Neutrophil (primary cell): ENCODE results near the gene FAM174C.
"Not testable (repeated sequence)": the region's sequence is repeated elsewhere in the genome, so short reads cannot be mapped to it uniquely, and the experiment has no call there.

Experiments used
- H3K27ac ChIP-seq: fragments of 200-600 bp; sonication (generic); 2 replicates; pipeline ENCODE4 v1.5.1; 2016; ENCODE audit warnings: mild to moderate bottlenecking, moderate library complexity
- H3K27me3 ChIP-seq: fragments of 200-600 bp; sonication (generic); 2 replicates; pipeline ENCODE4 v1.6.0; 2016; ENCODE audit warnings: mild to moderate bottlenecking
- H3K36me3 ChIP-seq: fragments of 200-600 bp; sonication (generic); 2 replicates; pipeline ENCODE4 v1.5.1; 2017
- H3K4me1 ChIP-seq, 2 experiments: fragments of 200-600 bp in 1 of 2; sonication (generic) in 1 of 2; 1 replicate in 1 of 2; 2 replicates in 1 of 2; pipeline versions ENCODE4 v1.5.1 to v1.6.1; 2013 to 2016; ENCODE audit warnings: low read depth in 1 of 2, low read length in 1 of 2, mild to moderate bottlenecking in 1 of 2, moderate library complexity in 1 of 2; ENCODE audit not compliant: control insufficient read depth in 1 of 2, insufficient read depth in 1 of 2
- H3K4me3 ChIP-seq, 2 experiments: fragments of 200-600 bp in 1 of 2; sonication (generic) in 1 of 2; 1 replicate in 1 of 2; 2 replicates in 1 of 2; pipeline ENCODE4 v1.5.1; 2013 to 2016; ENCODE audit warnings: low read depth in 1 of 2, low read length in 1 of 2, mild to moderate bottlenecking in 1 of 2, moderate library complexity in 1 of 2
- H3K9me3 ChIP-seq: fragments of 200-600 bp; sonication (generic); 2 replicates; pipeline ENCODE4 v1.5.1; 2016
- TF ChIP-seq, protein P1 (sequence below): fragments of 200-600 bp; sonication (generic); IDR thresholded peaks from 2 replicates; pipeline ENCODE4 v1.5.1; 2016; ENCODE audit warnings: antibody characterized with exemption

Gene FAM174C

DNA sequence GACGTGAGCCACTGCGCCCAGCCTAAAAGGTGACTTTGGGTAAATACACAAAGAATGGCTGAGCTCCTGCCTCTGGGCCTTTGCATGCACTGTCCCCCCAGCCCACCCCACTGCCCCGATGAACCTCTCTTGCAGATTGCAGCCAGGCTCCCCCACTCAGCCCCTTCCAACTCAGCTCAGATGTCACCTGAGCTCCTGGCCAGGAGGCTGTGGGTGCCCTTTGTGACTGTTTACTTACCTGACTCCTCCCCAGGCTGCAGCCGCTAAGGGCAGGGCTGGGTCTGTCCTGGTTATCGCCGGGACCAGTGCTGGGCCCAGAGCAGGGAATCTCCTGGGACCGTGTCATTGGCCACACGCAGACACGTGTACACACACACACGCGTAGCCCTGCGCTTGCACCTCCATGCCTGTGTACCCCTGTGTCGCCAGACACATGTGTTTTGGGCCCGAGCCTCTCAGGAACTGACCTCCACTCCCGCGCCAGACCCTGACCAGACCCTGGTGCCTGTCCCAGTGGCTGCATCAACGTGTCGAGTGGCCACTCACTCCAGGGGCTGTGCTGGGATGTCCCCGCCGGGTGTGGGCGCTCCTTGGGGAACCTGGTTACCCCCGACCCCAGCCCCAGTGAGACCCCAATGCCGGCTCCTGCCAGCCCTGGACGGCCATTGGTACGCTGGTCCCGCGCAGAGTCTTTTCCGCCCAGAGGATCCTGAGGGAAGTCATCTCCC, 29.0 kb downstream of the FAM174C start:
- Histone ChIP-seq H3K36me3 (no peaks in the 10 kb centered on the region), H3K9me3 (no peaks in the 10 kb centered on the region), H3K27me3 (peaks cover 19% of the 10 kb centered on the region), H3K4me3 (no peak overlapping the region), H3K4me1 (no peaks in the 10 kb centered on the region), H3K27ac (no peak overlapping the region)
- TF ChIP-seq, protein P1, sequence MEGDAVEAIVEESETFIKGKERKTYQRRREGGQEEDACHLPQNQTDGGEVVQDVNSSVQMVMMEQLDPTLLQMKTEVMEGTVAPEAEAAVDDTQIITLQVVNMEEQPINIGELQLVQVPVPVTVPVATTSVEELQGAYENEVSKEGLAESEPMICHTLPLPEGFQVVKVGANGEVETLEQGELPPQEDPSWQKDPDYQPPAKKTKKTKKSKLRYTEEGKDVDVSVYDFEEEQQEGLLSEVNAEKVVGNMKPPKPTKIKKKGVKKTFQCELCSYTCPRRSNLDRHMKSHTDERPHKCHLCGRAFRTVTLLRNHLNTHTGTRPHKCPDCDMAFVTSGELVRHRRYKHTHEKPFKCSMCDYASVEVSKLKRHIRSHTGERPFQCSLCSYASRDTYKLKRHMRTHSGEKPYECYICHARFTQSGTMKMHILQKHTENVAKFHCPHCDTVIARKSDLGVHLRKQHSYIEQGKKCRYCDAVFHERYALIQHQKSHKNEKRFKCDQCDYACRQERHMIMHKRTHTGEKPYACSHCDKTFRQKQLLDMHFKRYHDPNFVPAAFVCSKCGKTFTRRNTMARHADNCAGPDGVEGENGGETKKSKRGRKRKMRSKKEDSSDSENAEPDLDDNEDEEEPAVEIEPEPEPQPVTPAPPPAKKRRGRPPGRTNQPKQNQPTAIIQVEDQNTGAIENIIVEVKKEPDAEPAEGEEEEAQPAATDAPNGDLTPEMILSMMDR: no peak

DNA sequence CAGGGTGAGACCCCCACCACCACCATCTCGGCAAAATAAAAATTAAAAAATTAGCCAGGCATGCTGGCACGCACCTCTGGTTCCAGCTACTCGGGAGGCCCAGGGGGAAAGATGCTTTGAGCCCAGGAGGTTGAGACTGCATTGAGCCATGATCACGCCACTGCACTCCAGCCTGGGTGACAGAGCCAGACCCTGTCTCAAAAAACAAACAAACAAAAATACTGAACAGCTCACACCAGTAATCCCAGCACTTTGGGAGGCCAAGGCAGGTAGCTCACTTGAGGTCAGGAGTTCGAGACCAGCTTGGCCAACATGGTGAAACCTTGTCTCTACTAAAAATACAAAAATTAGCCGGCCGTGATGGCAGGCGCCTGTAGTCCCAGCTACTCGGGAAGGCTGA, 30.0 kb downstream of the FAM174C start:
- not testable (repeated sequence) for H3K9me3 ChIP-seq, H3K4me3 ChIP-seq, H3K27ac ChIP-seq, H3K4me1 ChIP-seq, H3K36me3 ChIP-seq
- peaks cover 11% of the 10 kb centered on the region for H3K27me3 ChIP-seq

DNA sequence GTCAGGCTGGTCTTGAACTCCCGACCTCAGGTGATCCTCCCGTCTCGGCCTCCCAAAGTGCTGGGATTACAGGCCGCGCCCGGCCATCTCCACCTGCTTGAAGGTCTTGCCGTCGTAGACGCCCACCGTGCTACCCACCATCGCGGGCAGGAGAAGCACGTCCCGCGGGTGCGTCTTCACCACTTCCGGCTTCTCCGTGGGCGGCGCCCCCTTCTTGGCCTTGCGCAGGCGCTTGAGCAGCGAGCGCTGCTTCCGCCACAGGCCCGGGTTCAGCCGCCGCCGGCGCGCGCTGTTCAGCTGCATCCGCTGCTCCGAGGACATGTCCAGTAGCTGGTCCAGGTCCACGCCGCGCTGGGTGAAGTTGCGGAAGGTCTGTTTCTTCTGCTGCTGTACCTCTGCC, 32.0 kb downstream of the FAM174C start:
- no peaks in the 10 kb centered on the region for H3K36me3 ChIP-seq
- no peaks in the 10 kb centered on the region for H3K4me1 ChIP-seq
- TF ChIP-seq, protein P1: no peak
- H3K27ac ChIP-seq: no peak overlapping the region
- H3K27me3 ChIP-seq: peaks cover 6% of the 10 kb centered on the region
- no peaks in the 10 kb centered on the region for H3K9me3 ChIP-seq
- no peak overlapping the region for H3K4me3 ChIP-seq

DNA sequence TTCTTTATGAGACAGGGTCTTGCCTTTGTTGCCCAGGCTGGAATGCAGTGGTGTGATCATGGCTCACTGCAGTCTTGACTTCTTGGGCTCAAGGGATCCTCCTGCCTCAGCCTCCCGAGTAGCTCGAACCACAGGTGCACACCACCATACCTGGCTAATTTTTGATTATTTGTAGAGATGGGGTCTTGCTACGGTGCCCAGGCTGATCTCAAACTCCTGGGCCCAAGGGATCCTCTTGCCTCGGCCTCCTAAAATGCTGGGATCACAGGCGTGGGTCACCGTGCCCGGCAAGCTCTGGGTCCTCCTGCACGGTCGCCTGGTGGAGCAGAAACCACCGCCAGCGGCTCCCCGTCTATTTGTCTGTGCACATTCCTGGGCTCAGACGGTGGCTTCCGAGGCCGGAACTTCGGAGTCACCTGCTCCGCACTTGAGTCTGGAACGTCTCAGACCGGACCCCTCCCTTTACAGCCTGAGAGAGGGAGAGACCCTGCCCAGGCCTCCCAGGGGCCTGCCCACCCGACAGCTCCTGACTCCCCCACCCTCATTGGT, 32.5 kb downstream of the FAM174C start:
- H3K4me1 ChIP-seq: no peaks in the 10 kb centered on the region
- peaks cover 3% of the 10 kb centered on the region for H3K27me3 ChIP-seq
- no peak overlapping the region for H3K4me3 ChIP-seq
- H3K27ac ChIP-seq: no peak overlapping the region
- TF ChIP-seq, protein P1: no peak
- H3K9me3 ChIP-seq: no peaks in the 10 kb centered on the region
- H3K36me3 ChIP-seq: no peaks in the 10 kb centered on the region

DNA sequence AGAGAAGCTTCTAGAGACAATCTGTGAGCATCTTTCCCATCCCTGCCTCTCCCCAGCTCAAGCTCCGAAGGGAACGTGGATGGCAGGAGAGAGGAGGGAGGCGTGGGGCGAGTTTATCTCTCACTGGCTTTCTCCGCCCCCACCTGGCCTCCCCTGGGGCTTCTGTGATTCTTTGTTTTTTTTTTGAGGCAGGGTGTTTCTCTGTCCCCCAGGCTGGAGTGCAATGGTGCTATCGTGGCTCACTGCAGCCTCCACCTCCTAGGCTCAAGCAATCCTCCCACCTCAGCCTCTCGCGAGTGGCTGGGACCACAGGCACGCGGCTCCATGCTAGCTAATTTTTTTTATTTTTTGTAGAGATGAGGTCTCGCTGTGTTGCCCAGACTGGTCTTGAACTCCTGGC, 33.4 kb downstream of the FAM174C start:
- peaks cover 6% of the 10 kb centered on the region for H3K27me3 ChIP-seq
- TF ChIP-seq, protein P1: no peak
- H3K27ac ChIP-seq: no peak overlapping the region
- H3K9me3 ChIP-seq: no peaks in the 10 kb centered on the region
- no peaks in the 10 kb centered on the region for H3K36me3 ChIP-seq
- no peaks in the 10 kb centered on the region for H3K4me1 ChIP-seq
- no peak overlapping the region for H3K4me3 ChIP-seq

DNA sequence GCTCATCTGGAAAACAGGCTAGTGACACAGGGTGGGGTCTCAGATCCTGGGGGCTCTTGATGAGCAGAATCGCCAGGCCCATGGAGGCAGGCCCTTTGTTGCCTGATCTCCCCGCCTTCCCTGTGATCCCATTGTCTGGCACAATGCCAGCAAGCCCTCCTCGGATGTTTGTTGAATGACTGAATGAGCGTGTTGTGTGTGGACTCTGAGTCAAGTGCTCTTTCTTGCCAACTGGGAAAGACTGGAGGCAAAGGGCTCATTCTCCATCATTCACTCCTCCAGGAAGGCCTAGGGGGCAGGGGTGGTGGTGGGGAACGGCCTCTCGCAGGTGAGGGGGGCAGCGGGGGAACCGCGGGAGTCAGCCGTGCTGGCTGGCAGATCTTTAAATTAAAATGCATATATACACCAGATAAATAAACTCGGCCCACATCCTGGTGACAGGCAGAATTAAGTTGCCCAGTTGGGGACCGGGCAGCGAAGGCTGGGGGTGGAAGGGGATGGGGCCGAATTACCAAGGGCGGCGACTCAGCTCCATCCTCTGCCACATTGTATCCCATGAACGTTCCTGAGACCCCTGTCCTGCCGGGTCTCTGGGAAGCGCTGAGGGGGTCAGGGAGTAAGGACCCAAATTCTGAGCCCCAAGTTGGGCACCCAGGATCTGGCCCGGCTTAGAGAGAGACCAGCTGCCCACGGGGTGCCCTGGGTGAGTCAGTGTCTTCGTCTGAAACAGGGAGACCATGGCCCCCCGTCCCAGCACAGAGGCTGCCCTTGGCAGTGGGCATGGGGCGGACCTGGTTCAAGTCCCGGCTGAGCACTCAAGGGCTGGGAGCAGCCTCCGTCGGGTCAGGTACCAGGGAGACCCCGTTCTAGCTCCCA, 34.9 kb downstream of the FAM174C start:
- Histone ChIP-seq H3K36me3 (no peaks in the 10 kb centered on the region), H3K9me3 (no peaks in the 10 kb centered on the region), H3K4me3 (no peak overlapping the region), H3K4me1 (no peaks in the 10 kb centered on the region), H3K27ac (no peak overlapping the region), H3K27me3 (peaks cover 20% of the 10 kb centered on the region)
- TF ChIP-seq, protein P1: no peak
